Inflammatory macrophage treated with lipopolysaccharide for 4 hours (primary cell): ENCODE data around the gene FSHB.
"Not testable (repeated sequence)": the region's sequence is repeated elsewhere in the genome, so short reads cannot be mapped to it uniquely, and the experiment has no call there.

Source experiments
- DNase-seq: peaks from one replicate; pipeline ENCODE4 v3.0.0-alpha.2; 2020

The FSHB gene

GRCh38 chr11:30230714-30231113 is at the start of gene FSHB:
FSHB (plus strand) TSS chr11:30231014; CDS start chr11:30231903, 889 bp downstream.
- no peak for DNase-seq

GRCh38 chr11:30186748-30187147 is 44.1 kb upstream of the FSHB start:
- DNase-seq: no peak

- no peak for DNase-seq
Observed at GRCh38 chr11:30192620-30193019, 38.2 kb upstream of the FSHB start.

- peak; percentile 15 for DNase-seq
Observed at GRCh38 chr11:30196400-30197206, 34.2 kb upstream of the FSHB start.

- no peak for DNase-seq
Observed at GRCh38 chr11:30197869-30198268, 32.9 kb upstream of the FSHB start.

GRCh38 chr11:30202989-30203388 is 27.8 kb upstream of the FSHB start:
- not testable (repeated sequence) for DNase-seq

DNA sequence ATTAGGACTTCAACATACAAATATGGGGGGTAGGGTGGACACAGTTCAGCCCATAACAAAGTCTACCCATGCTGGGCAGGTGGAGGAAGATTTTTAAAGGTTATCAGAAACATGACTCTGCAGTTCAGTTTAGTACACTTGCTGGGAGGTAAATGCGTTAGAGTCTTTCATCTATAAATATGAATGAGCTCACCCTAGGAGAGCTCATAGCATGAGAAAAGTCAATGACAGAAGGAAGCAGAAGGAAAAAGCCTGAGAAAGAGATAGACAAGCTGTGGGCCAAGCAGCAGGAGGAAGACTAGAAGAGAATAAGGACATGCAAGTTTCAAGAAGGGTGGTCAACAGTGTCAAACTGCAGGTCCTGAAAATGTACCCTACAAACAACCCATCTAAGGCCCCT is 27.0 kb upstream of the FSHB start:
- DNase-seq: no peak

GRCh38 chr11:30206249-30206996 is 24.4 kb upstream of the FSHB start:
- DNase-seq: no peak

DNA sequence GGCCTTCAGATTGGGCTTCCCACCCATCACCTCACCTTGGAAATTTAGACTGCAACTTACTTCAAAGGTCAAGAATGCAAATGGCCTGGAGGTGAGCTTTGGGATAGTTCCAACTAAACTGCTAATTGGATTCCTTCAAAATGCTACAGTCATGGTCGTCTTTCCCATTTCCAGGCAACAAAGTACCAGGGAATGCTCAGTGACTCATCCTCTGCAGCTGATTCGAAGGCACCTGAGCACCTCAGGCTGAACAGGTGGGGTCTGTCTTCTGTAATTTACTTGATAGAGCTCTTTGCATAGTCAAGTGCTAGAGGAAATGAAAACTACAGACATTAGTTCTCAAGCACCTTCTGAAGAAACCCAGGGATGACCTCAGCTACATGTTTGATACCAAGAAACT is 20.5 kb upstream of the FSHB start:
- DNase-seq: no peak

GRCh38 chr11:30216534-30216933 is 14.3 kb upstream of the FSHB start:
- no peak for DNase-seq

DNA sequence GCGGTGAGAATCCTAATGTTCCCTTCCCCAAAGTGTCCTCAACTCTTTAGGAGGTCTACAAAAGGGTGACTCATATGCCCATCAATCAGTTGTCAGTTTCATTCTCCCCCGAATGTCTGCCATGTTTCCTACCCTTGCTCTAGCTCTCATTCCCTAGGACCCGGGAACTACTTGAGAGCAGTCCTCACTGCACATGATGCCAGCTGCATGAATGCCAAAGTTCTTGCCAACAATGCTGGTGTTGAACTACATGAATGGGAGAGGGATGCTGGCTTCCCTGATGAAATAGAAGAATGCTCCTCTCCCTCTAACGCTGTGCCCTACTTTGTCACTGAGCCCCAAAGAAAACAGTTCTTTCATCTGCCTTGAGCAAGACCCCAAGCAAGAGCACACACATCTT is 12.5 kb upstream of the FSHB start:
- no peak for DNase-seq

GRCh38 chr11:30225642-30226041 is 5.2 kb upstream of the FSHB start:
- no peak for DNase-seq

DNA sequence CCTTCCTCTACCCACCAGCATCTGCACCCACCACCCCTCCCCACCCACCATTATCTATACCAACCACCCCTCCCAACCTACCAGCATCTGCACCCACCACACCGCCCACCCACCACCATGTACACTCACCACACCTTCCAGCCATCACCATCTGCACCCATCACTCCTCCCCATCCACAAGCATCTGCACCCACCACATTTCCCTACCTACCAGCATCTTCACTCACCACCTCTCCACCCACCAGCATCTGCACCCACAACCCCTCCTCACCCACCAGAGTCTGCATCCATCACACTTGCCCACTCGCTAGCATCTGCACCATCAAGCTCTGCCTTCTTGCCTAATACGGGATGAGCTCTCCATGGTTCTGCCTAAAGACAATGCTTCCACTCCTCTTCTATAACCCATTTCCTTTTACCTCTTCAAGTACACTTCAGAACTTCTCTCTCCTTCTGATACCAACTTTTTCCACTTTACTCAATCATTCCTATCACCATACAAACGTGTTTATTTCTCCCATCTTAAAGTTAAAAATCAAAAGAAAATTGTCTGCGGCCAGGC is 2.4 kb upstream of the FSHB start:
- DNase-seq: no peak

GRCh38 chr11:30239025-30239424 is 8.2 kb downstream of the FSHB start:
- DNase-seq: no peak

DNA sequence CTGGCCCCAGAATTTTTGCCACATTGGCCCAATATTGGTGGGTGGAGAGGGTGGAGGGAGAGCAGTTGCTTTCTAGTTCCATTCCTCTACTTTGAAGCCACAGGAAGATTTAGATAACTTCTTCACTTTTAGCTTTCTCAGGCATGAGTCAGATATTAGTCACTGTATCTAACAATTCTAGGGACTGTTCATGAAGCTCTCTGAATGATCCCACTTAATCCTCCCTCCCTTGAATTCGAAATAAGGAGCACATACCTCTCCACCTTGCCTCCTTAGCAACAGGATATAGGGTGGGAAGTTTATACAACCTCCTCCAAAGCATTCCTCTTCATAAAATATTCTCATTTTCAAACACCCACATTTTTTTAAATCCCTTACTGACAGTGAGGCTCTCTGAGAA is 13.5 kb downstream of the FSHB start:
- no peak for DNase-seq

- no peak for DNase-seq
Observed at GRCh38 chr11:30245621-30246020, 14.8 kb downstream of the FSHB start.

DNA sequence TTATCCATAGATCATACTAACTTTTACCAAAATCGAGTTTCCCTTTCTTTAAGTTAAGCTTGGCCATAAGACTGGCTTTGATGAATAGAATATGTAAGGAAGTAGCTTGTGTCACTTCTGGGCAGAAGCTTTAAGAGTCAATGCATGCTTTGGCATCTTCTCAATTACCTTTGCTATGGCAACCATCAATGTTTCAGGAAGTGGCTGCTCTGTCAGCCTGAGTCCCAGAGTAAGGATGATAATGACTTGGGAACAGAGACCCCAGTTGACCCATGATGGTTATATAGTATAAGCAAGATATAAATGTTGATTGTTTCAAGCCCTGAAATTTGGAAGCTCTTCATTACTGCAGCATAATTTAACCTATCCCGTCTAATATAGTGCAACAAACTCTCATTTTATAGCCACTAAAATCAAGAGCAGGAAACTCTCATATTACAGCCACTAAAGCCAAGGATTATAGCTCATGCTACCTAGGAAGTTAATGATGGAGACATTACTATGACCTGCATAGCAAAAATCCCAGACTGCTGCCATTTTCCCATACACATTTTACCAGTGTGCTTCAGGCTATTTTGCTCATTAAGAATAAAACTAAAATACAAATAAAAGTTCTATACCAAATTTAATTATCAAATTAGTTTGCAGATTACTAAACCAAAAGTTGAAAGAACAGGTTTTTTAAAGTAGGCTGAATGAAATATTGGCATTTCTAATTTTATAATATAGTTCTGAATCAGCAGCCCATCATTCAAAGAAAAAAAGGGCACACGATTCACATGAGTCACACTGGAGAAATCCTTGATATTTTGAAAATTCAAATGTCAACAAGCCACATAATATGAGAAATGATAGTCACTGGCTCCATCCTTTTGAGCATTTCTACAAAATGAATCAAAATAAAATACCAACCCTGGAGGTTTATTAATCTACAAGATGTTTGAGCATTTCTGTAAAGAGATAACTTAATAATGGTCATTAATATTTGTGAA is 23.8 kb downstream of the FSHB start:
- DNase-seq: no peak

DNA sequence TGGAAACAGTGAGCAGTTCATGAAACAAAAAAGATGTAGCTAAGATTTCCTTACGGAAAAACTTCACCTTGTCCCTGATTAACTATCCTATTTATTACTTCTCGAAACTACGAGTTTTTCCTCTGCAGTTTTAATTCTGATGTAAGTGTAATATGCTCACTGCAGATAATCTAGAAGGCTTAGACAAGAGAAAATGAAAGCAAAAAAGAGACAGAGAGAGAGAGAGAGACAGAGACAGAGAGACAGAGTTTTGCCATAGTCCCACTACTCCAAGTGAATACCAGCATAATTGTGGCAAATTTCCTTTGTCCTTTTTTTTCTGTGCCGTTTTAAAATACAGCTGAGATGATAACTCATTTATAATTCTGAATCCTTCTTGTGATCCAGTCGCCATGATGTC is 24.8 kb downstream of the FSHB start:
- no peak for DNase-seq

- DNase-seq: no peak
Observed at GRCh38 chr11:30257058-30257457, 26.2 kb downstream of the FSHB start.

DNA sequence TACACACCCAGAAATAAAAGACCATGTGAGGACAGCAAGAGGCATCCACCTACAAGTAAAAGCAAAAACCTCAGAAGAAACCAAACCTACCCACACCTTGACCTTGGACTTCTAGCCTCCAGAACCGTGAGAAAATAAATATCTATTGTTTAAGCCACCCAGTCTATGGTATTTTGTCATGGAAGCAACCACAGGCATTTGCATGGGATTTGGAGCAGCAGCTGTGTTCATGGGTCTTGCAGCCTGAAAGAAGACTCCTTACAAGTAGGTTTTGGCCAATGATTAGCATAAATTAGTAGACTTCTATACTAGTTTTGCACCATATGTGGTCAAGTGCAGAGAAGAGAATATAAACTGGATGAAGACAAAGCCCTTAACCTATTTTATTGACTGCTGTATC is 27.9 kb downstream of the FSHB start:
- no peak for DNase-seq

DNA sequence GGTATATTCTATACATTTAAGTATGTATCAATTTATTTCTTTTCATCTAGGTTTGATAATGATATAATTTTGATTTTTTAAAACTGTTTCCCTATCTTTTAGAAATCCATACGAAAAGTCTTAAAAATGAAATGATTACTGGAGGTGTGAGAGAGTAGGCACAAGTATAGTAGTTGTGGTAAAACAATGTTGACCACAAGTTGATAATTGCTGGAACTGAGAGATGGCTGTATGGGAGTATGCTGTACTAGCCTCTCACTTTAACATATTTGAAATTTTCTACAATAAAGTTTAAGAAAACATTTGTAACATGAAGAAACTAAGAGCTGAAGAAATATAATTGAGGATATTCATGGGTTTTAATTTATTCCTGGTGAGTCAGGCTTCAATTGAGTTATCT is 30.0 kb downstream of the FSHB start:
- DNase-seq: no peak

DNA sequence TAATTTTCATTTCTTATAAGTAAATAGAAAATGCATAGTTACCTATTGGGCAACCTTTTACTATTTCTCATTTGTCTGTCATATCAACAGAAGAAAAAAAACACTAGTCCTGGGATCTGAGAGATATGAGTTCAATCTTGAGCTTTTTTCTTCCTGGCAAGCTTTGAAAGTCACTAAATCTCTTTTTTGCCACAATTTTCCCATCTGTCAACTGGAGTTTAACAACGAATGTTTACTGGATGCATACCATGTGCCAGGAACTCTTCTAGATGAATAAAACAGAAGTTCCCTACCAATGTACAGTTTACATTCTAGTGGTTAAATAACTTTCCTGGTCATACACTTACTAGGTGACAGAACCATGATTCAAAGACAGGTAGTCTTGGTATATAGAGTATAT is 31.0 kb downstream of the FSHB start:
- no peak for DNase-seq

- DNase-seq: not testable (repeated sequence)
Observed at GRCh38 chr11:30268638-30269037, 37.8 kb downstream of the FSHB start.
